ENCODE measurements around the gene CA12. TPM values are rescaled to one million over a fixed set of nuclear protein-coding genes. Genes with fewer than 3 reads are reported as not detected.

Gene CA12
- total and polyA plus RNA-seq, 2 of the 8 experiments (the other 6 are each of a cell fraction or from before 2014, with no cell fraction given), result 4.7 to 4.9 TPM

GRCh38 chr15:63350178-63350621 is 31.4 kb downstream of the CA12 start:
- no peaks in the 10 kb centered on the region for H3K79me1 ChIP-seq (ENCODE audit: low read depth, low read length)
- no peak for FAIRE-seq
- H2BK120ac ChIP-seq (replicated peaks; ENCODE audit: low read depth, low read length), result no peak overlapping the region
- no peak overlapping the region for H2AK5ac ChIP-seq (ENCODE audit: low read depth, low read length)
- H3K23ac ChIP-seq (ENCODE audit: insufficient read length), result no peak overlapping the region
- H3K4me2 ChIP-seq (ENCODE audit: insufficient read depth in 1 of 2, low read depth in 2 of 2, low read length in 2 of 2), result no peak overlapping the region
- H2BK15ac ChIP-seq (ENCODE audit: low read length), result no peak overlapping the region
- TF ChIP-seq EP300 (IDR thresholded peaks at IDR 0.05; ENCODE audit: borderline replicate concordance in 1 of 2, low read depth in 2 of 2, low read length in 2 of 2) (no peak), SP2 (IDR thresholded peaks at IDR 0.05; ENCODE audit: low read length) (no peak), TBP (IDR thresholded peaks at IDR 0.05; ENCODE audit: low read depth, low read length) (no peak), USF2 (IDR thresholded peaks at IDR 0.05; ENCODE audit: low read length) (no peak), NRF1 (IDR thresholded peaks at IDR 0.05; ENCODE audit: low read depth, low read length) (no peak), CEBPB (IDR thresholded peaks at IDR 0.05; ENCODE audit: low read depth, low read length) (no peak), BRCA1 (IDR thresholded peaks at IDR 0.05; ENCODE audit: low read depth, low read length) (no peak), POU5F1 (IDR thresholded peaks at IDR 0.05; ENCODE audit: low read depth, low read length) (no peak), PHF8 (conservative IDR thresholded peaks at IDR 0.05; ENCODE audit: low read depth, low read length) (no peak), MAFK (IDR thresholded peaks at IDR 0.05; ENCODE audit: low read depth, low read length) (no peak)
- TF ChIP-seq, protein P1, sequence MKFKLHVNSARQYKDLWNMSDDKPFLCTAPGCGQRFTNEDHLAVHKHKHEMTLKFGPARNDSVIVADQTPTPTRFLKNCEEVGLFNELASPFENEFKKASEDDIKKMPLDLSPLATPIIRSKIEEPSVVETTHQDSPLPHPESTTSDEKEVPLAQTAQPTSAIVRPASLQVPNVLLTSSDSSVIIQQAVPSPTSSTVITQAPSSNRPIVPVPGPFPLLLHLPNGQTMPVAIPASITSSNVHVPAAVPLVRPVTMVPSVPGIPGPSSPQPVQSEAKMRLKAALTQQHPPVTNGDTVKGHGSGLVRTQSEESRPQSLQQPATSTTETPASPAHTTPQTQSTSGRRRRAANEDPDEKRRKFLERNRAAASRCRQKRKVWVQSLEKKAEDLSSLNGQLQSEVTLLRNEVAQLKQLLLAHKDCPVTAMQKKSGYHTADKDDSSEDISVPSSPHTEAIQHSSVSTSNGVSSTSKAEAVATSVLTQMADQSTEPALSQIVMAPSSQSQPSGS (IDR thresholded peaks at IDR 0.05; ENCODE audit: low read length), result no peak
- H3K4me1 ChIP-seq (replicated peaks in 1 of 4; ENCODE audit: control insufficient read depth in 3 of 4, insufficient read depth in 4 of 4, low read length in 3 of 4), result no peaks in the 10 kb centered on the region
- CTCF ChIA-PET (ENCODE audit: partially characterized antibody), result interaction anchor here (1.0 to 1.7 kb wide), 3 partner anchors 9 to 59 kb away, joined by 3 to 8 read pairs (median 4); no protein-coding TSS in a partner anchor
- no peak overlapping the region for H3K56ac ChIP-seq (replicated peaks; ENCODE audit: insufficient read length, low read depth, low read length)
- no peaks in the 10 kb centered on the region for H3K9me3 ChIP-seq (ENCODE audit: insufficient read depth in 2 of 2, low read depth in 1 of 2, low read length in 1 of 2)
- no peaks in the 10 kb centered on the region for H3K36me3 ChIP-seq (ENCODE audit: control insufficient read depth in 2 of 4, insufficient read depth in 4 of 4, low read length in 3 of 4)
- H3K27ac ChIP-seq (ENCODE audit: low read depth, low read length), result no peak overlapping the region
- no peak overlapping the region for H4K8ac ChIP-seq (ENCODE audit: extremely low read depth, insufficient read depth, low read length)
- no peak overlapping the region for H4K5ac ChIP-seq (ENCODE audit: insufficient read length, low read depth, low read length)
- no peak overlapping the region for H4K91ac ChIP-seq (replicated peaks; ENCODE audit: insufficient read length, low read length)
- no peak overlapping the region for H2BK20ac ChIP-seq (ENCODE audit: low read length)
- H3K79me2 ChIP-seq (ENCODE audit: control insufficient read depth in 1 of 2, insufficient read depth in 2 of 2, low read length in 2 of 2), result no peaks in the 10 kb centered on the region
- no peak overlapping the region for H2AFZ ChIP-seq (ENCODE audit: low read length)
- 94% methylated on average over 5 of the region's 5 CpGs; no CpG with 5 or more reads in 1 of the 2 experiments for WGBS, 2 experiments (ENCODE audit: extremely low coverage in 1 of 2, insufficient coverage in 1 of 2, insufficient read length in 1 of 2, insufficient replicate concordance in 2 of 2, low coverage in 1 of 2, low lambda C conversion rate in 2 of 2, missing lambda C conversion rate in 1 of 2)
- POLR2A ChIA-PET (ENCODE audit: partially characterized antibody), result no interaction called here
- no peaks in the 10 kb centered on the region for H3K23me2 ChIP-seq (ENCODE audit: low read depth, low read length)
- no peak overlapping the region for H3K9ac ChIP-seq (replicated peaks in 1 of 4; ENCODE audit: extremely low read depth in 1 of 4, low read depth in 3 of 4, low read length in 3 of 4)
- H3K4me3 ChIP-seq (ENCODE audit: extremely low read depth in 1 of 4, insufficient read depth in 2 of 4, low read depth in 3 of 4, low read length in 4 of 4), result no peak overlapping the region
- no peak for DNase-seq (ENCODE audit: low read depth in 1 of 2, low spot score in 2 of 2)
- no peaks in the 10 kb centered on the region for H4K20me1 ChIP-seq (replicated peaks in 1 of 2; ENCODE audit: control insufficient read depth in 1 of 2, insufficient read depth in 2 of 2, low read length in 2 of 2)
- H2BK12ac ChIP-seq (ENCODE audit: low read depth, low read length), result no peak overlapping the region
- H3K18ac ChIP-seq (ENCODE audit: extremely low read depth, low read length), result no peak overlapping the region
- no peak overlapping the region for H3K14ac ChIP-seq (ENCODE audit: insufficient read length)
- H3K4ac ChIP-seq (replicated peaks; ENCODE audit: insufficient read length, low read depth, low read length), result no peak overlapping the region
- H3K27me3 ChIP-seq (replicated peaks in 1 of 4; ENCODE audit: control insufficient read depth in 3 of 4, extremely low read depth in 1 of 4, insufficient read depth in 3 of 4, low read length in 3 of 4), result no peaks in the 10 kb centered on the region
- H2BK5ac ChIP-seq (ENCODE audit: low read depth, low read length), result no peak overlapping the region
